HL-60/S4 treated with retinoic acid at 250 ng/mL for 4 days and 3 days (cell line): ENCODE data around the gene TSACC.
"Not testable (repeated sequence)": the region's sequence is repeated elsewhere in the genome, so short reads cannot be mapped to it uniquely, and the experiment has no call there.

Experiments
- in situ Hi-C: fragments of 300-500 bp; cut with MboI; formaldehyde crosslinking; loops from 2 replicates; pipeline ENCODE4 v1.7.0; 2022; ENCODE audit warnings: low sequenced_read_pairs

TSACC gene

DNA sequence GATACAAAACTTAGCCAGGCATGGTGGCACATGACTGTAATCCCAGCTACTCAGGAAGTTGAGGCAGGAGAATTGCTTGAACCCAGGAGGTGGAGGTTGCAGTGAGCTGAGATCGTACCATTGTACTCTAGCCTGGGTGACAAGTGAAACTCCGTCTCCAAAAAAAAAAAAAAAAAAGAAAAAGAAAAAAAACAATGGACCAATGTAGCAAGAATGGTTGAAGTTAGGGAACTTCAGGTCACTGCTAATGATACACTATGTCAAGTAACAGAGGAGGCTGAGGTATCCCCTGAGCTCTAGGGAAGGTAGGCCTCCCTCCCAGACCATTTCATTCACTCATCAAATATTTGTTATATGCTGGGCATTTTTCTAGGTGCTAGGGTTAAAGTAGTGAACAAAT lies 7.7 kb downstream of the TSACC start:
- in situ Hi-C loops, result not testable (repeated sequence)

DNA sequence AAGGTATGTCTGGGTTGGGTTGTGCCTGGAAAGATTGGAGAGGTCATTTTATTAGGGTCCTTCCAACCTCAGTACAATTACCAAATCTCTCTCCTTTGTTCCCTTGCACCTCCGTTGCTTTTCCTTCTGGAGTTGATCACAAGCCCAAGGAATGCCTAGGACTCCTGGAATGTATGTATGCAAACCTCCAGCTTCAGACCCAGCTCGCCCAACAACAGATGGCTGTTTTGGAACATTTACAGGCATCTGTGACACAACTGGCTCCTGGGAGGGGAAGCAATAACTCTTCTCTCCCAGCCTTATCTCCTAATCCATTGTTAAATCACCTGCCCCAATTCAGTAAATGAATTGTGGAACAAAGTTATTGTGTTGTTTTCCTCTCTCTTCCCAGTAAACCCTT lies 8.3 kb downstream of the TSACC start:
- in situ Hi-C loops, result no loop called here

DNA sequence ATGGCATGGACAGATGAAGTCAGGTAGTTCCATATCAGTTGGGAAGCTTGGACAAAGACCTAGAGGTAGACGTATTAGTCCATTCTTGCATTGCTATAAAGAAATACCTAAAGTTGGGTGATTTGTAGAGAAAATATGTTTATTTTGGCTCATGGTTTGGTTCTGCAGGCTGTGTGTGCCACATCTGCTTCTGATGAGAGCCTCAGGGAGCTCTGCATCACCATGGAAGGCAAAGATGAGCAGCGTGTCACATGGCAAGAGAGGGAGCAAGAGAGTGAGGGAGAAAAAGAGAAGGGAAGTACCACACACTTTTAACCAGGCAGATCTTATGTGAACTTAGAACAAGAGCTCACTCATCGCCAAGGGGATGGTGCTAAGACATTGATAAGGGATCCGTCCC lies 9.0 kb downstream of the TSACC start:
- in situ Hi-C loops, result no loop called here

DNA sequence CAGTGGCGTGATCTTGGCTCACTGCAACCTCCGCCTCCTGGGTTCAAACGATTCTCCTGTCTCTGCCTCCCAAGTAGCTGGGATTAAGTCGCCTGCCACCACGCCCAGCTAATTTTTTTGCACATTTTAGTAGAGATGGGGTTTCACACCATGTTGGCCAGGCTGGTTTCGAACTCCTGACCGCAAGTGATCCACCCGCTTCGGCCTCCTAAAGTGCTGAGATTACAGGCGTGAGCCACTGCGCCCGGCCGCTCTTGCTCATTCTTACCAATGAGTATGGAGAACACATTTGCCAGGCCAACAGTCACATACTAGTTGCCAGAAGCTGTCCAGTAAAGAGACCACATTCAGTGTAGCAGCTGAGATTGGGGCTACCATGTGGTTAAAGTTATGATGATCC lies 14.2 kb downstream of the TSACC start:
- in situ Hi-C loops, result not testable (repeated sequence)

DNA sequence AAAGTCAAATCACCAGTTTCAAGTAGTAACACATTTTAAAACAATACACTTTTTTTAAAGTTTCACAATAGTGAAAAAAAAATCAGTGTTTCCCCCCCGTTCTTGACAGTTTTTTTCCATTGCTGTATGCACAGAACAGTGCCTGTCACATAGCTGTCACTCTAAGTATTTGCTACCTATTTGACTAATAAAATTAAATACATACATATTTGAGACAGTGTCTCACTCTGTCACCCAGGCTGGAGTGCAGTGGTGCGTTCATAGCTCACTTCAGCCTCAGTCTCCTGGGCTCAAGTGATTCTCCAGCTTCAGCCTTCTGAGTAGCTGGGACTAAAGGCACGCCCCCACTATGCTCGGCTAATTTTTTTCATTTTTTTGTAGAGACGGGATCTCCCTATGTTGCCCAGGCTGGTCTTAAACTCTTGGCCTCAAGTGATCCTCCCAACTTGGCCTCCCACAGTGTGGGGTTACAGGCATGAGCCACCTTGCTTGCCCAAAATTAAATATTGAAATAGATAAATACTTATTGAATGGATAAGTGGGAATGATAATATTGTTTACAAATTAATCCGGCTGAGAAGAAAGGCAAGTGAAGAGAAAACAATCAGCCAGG lies 18.0 kb downstream of the TSACC start:
- in situ Hi-C loops, result no loop called here

DNA sequence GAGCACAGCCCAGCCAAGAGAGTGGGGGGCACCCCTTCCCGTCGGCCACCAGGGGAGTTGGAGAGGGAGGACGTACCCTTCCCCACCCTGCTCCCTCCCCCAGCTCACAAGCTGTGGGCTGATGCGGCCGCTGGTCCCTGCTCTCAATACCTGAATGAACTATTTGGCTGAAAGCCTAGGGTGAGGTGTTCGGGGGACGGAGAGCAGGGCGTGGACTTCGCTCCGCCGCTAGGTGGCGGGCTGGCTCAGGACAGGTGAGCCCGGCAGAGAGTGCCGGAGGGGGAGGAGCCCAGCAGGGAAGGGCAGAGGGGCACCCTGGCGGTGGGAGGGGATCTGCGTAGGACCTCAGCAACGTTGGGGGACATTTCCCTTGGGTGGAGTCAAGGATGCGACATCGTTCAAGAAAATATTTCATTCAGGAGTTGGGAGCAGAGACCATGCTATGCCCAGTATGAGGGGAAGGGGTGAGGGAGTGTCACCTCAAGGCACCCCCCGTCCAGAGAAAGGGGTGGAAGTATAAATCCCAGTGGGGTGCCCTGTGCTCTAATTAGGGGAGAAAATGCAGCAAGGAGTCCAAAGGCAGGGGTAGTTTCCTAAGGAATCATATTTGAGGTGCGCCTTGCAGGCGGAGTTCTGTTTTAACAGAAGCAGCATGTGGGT lies 18.7 kb downstream of the TSACC start:
- in situ Hi-C loops, result no loop called here

DNA sequence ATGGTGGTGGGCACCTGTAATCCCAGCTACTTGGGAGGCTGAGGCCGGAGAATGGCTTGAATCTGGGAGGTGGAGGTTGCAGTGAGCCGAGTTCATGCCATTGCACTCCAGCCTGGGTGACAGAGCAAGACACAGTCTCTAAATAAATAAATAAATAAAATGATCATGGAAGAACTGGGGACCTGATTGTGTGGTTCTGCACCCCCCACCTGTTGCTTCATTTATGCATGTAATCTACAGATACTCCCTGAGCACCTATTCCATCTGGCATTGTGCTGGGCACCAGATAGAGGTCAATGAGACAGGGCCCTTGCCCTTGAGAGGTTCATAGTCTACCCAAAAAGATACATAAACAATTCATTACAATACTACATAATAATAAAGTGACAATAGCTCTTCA lies 19.7 kb downstream of the TSACC start:
- in situ Hi-C loops, result no loop called here

DNA sequence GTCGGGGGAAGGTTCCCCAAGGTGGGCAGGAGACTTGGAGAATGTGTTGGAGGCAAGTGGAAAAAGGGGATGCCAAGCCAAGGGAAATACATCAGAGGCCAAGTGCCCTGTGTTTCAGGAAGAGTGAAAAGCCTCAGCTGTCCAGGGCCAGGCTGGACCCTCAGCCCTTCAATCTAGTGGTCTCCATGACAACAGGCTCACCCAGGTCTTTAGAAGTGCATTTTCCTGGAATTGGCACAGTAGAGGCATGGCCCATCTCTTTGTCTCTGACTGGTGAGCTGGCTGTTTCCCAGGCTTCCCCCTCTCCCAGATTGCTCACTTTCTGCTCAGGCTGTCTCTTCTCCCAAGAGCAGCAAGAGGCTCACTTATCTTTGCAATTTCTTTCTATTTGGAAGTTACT lies 20.3 kb downstream of the TSACC start:
- in situ Hi-C loops, result no loop called here

DNA sequence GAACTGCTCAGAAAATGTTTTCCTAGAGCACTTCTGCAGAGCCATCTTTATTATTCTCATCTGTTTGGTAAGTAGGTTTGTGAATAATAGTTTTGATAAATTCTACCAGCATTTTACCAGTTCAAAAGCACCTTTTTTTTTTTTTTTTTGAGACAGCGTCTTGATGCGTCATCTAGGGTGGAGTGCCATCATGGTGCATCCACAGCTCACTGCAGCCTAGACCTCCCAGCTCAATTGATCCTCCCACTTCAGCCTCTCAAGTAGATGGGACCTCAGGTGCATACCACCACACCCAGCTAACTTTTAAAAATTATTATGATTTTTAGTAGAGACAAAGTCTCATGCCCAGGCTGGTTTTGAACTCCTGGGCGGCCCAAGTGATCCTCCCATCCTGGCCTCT lies 20.9 kb downstream of the TSACC start:
- in situ Hi-C loops, result no loop called here

DNA sequence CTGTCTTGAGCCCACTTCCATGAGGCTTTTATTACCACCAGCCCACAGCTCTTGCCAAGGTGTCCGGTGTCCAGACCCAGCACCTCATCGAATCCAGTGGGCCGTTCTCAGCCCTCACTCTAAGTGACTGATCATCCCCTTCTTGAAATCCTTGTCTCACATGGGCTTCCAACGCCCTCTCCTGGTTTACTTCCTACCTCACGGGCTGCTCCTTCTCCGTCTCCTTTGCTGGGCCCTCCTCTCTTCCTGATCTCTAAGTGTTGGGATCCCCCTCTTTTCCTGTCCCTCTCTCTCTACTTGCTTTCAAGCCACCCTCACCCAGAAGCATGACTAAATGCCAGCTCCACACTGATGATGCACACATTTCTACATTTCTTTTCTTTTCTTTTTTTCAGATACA lies 21.6 kb downstream of the TSACC start:
- in situ Hi-C loops, result no loop called here

DNA sequence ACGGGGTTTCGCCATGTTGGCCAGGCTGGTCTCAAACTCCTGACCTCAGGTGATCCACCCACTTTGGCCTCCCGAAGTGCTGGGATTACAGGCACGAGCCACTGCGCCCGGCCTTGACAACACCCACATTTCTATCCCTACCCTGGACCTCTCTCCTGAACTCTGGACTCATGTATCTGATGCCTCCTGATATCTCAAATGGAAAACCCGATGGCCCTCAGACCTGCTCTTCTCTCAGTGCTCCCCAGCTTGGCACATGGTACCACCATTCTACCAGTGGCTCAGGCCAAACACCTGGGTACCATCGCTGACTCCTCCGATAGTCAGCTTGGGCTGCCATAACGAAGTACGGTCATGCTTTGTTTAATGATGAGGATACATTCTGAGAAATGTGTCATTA lies 22.2 kb downstream of the TSACC start:
- in situ Hi-C loops, result no loop called here

DNA sequence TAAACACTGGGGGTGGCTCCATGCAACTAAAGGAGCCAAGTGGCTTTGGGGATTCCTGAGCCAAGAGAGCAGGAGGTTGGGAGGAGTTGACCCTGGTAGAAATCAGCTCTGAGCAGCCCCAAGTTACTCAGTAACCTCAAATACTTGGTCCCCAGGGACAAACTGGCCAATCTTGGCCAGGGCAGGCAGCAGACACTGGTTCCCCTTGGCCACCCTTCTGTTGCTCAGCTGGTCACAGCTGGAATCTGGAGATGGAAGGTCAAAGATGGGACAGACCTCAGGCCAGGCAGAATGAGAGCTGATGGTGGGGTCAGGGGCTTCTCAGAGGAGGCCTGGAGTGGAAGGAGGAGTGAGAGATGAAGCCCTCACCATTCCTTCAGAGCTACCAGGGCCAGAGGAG lies 27.4 kb downstream of the TSACC start:
- in situ Hi-C loops, result no loop called here

DNA sequence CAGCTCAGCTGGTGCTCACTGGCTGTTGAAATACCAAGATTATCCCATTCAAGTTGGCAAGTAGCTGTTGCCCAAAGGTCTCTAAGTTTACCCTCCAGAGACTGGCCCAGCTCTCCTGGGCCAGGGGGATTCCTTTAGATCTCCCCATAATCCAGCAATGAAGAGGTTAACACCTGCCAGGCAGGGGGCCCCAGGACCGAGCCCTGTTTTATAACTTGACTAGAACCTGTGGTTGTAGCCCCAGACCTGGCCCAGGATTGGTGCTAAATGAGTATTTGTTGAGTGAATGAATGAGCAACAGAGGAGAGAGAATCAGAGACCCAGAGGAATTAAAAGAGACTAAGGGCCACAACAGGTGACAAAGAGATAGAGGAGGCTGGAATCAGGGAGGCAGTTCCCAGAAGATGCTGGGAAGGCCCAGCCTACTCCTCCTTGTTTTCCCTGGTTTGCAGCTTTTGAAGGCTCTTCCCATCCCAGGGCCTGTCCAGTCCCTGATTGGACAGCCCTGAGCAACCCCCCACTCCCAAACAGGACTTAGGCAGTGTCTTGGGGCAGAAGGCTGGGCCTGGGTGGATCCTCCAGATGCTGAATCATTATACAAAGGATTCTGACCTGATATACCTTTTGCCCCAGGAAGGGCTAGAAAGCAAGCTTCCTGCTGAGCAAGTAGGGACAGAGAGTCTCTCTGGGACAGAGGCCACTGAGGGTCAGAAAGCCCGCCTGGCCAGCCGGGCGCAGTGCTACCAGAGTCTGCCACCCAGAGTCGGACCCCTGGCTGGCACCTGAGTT lies 28.2 kb downstream of the TSACC start:
- in situ Hi-C loops, result no loop called here

DNA sequence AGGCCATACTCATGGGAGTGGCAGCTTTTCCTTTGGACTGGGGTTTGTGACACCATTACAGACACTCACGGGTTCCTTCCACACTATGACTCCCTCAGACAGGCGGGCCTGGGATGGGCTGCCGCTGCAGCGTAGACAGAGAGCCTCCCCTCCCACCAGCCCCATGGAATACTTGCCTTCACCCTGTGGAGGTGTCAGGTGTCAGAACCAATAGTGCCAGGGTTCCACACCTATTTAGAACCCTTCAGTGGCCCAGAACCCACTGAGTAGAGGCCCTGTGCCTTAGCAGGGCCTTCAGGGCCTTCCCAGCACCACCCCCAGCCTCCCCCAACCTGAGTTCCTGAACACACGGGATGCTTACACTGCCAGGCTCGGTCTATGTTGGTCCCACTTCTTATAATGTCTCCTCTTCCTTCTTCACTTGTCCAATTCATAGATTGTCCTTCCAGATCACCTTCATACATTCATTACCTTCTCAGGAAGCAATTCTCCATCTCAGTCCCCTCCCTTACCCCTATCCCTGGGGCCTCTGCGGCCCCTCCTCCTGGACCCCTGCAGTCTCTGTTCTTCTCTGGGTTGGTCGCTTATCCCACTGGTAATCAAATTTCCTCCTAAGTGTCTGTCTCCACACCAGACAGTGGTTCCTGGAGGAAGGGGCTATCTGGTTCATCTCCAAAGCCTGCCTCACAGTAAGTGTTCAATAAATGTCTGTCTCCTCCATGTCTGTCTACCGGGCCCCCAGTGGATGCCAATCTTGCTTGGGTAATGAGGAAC lies 29.2 kb downstream of the TSACC start:
- in situ Hi-C loops, result no loop called here

DNA sequence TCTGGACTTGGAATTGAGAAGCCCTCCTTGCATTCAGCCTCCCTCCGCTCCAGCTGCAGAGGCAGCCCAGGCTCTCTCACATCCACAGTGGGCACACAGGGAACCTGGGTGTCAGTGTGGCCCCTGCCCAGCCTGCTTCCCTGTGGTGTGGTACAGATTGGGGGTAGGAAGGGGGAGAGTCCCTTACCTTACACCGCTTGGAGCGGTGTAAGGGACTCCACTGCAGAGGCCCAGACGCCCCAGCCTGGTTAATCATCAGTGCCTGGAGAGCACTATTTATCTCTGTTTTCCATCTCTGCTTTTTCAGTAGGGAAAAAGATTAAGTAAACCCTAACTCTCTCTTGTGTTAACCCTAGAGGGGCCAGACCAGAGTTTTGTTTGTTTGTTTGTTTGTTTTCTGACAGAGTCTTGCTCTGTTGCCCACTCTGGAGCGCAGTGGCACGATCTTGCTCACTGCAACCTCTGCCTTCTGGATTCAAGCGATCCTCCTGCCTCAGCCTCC lies 29.9 kb downstream of the TSACC start:
- in situ Hi-C loops, result no loop called here

DNA sequence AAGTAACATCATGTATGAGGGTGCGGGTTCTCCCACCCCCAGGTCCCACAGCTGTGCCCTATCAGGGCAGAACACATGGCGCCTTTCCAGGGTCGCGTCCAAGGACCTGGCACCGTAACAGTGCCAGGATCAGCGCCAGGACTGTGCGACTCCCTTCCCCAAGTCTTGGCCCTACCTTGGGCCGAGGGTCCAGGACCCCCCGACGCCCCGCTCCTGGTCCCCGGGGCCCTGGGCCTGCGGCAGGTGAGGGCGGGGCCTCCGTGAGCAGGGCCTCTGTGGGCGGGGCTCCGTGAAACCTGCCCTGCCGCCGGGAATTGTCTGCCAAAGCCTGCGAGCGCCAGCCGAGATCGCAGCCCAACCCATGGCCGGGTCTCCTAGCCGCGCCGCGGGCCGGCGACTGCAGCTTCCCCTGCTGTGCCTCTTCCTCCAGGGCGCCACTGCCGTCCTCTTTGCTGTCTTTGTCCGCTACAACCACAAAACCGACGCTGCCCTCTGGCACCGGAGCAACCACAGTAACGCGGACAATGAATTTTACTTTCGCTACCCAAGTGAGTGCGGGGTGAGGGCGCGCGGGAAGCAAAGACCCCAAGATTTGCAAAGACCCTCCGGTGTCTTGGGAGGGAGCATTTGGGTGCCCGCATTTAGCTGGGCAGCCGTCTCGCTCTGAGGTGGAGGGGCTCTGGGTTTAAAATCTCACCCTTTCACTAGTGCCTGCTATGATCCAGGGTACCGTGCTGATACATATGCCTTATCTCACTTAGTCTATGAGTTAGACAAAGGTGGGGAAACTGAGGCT lies 30.8 kb downstream of the TSACC start, which contains the start of gene RHBG:
Gene RHBG, plus strand, starts transcription at position 323 of the 796 bp plus-strand sequence. Its CDS starts 39 bp downstream, at position 362.
- in situ Hi-C loops, result no loop called here

DNA sequence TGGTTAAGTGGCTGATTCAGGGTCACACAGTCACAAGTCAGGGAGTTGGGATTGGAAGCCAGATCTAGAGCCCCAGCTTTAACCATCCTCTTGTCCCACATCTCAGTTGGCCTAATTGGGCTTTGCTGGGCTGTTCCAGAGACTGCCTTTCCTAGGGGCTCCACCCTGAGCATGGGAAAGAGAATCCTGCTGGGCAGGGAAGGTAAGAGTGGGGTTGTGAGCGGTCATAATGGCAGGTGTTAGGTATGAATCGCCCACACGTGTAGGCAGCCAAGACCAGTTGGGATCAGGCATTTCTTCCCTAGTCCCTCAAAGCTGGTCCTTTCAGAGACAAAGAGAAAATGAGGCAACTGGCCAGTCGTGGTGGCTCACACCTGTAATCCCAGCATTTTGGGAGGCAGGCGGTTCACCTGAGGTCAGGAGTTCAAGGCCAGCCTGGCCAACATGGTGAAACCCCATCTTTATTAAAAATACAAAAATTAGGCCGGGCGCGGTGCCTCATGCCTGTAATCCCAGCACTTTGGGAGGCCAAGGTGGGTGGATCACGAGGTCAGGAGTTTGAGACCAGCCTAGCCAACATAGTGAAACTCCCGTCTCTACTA lies 31.5 kb downstream of the TSACC start:
- in situ Hi-C loops, result not testable (repeated sequence)

DNA sequence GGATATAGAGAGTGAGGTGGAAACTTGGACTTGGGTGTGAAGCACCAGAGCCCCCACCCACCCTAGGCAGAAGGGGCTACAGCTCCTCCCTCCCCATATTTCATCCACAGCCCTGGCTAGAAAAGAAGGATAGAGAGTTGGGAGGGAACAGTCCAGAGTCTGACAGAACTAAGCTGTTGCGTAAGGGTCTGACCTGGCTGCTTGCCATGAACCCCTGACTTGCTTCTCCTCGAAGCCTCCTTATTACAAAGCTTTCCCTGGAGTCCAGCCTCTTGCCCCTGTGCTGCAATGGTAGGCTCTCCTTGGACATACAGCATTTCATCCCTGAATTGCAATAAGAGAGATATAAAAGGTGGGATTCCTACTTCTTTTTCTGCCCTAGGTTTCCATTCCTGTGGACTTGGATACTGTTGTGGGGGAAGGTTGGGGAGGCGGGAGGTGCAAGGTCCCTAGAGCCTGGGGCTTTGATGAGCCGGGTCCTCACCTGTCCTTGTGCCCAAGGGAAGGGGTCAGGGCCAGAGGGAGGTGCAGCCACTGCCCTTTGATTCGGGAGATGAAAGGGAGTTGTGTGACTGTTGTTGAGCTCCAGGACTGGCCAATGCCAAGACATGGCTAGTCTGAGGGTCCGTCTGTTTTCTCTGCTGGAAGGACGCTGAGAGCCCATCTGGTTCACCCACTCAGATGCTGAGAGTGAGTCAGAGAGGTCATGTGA lies 33.4 kb downstream of the TSACC start:
- in situ Hi-C loops, result no loop called here

DNA sequence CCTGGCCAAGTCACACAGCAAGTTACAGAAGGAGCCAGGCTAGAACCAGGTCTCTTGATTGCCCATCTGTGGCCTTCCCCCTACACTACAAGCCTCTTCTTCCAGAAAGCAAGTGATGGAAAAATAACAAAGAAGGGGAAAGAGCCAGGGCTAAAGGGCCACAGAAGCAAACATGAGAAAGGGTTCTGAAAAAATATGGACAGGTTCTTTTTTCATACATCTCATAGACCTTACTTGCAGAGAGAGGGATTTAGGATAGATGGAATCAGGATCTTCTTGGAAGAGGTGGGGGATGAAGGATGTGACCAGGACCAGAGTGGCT lies 33.9 kb downstream of the TSACC start:
- in situ Hi-C loops, result no loop called here
